Motor neuron (in vitro differentiated cells): Measurements from ENCODE around the gene GLI3. TPM values are rescaled to one million over a fixed set of nuclear protein-coding genes. Genes with fewer than 3 reads are reported as not detected.

Experiments used
- ATAC-seq, 8 experiments: fragments of 200-7000 bp; cut with Tn5 transposase; replicated peaks in 6 of 8; 2 replicates each; pipeline ENCODE4 v1.8.0; 2021; ENCODE audit warnings: mild to moderate bottlenecking in 8 of 8, moderate library complexity in 8 of 8
- H3K27ac ChIP-seq, 2 donors: fragments of 250-450 bp; sonication (Bioruptor Pico); 2 replicates each; pipeline ENCODE4 v1.9.0; 2021; ENCODE audit warnings: antibody characterized with exemption in 2 of 2, mild to moderate bottlenecking in 2 of 2, moderate library complexity in 1 of 2
- H3K4me1 ChIP-seq, 2 donors: fragments of 250-450 bp; sonication (Bioruptor Pico); replicated peaks in 1 of 2; 2 replicates each; pipeline ENCODE4 v1.6.1; 2021; ENCODE audit warnings: antibody characterized with exemption in 2 of 2, mild to moderate bottlenecking in 2 of 2, moderate library complexity in 1 of 2
- H3K4me3 ChIP-seq, 5 donors: fragments of 250-450 bp; sonication (Bioruptor Pico); 2 replicates each; pipeline ENCODE4 v1.9.0; 2021; ENCODE audit warnings: antibody characterized with exemption in 5 of 5, mild to moderate bottlenecking in 5 of 5, moderate library complexity in 4 of 5
- WGBS, 10 experiments: fragments of 450-650 bp; shearing (Covaris generic); methylation state at CpG; one replicate each; pipeline ENCODE4 v1.0.0; 2022; 5-methylcytosine and 5-hydroxymethylcytosine counted together
- in situ Hi-C, 9 experiments: fragments of 400-800 bp; cut with MboI; loops; one replicate each; pipeline ENCODE4 v1.15.0; 2021; ENCODE audit warnings: low sequenced_read_pairs in 9 of 9, low pct_unique_long_range_greater_than_20kb in 2 of 9; ENCODE audit not compliant: unreplicated experiment in 9 of 9
- total RNA-seq, 8 experiments: library from RNA; unstranded; fragments of 300-600 nt; gene quantifications; 2 replicates each; pipeline versions ENCODE4 v1.2.3 to v1.2.4, GENCODE V29; 2022

The GLI3 gene
- total RNA-seq, 8 experiments from 2014 or later: 0.38 to 14.2 (median 4.7) TPM

DNA sequence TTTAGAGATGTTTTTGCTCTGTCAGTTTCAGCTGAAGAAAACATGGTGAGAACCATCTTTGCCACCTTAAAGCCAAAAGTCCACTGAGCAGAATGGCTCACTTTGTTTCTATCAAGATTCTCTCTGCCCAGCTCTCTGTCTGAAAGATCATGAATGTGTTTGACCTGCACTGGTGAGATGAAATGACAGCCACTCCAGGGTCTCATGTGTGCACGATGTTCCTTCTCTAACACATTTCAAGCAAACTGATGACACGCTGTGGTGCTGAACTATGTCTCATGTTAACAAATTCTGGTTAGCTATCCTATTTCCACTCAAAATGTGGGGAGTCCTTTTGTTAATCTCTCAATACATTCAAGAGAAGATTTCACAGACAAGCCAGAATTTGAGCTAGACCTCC lies 260.6 kb downstream of the GLI3 start:
- in situ Hi-C loops: loop anchor here in 4 of 9 experiments (25.0 kb wide), 2 partner anchors 261 to 711 kb away; partner anchors contain the start of gene GLI3 (in 3 of the 4)
- no peak overlapping the region for H3K4me3 ChIP-seq
- no peak overlapping the region for H3K27ac ChIP-seq
- ATAC-seq: no peak
- WGBS, 10 experiments: 43 to 100% (median 92%) methylated on average over 1 to 2 of the region's 2 CpGs; no CpG with 5 or more reads in 1 of the 10 experiments
- H3K4me1 ChIP-seq: no peaks in the 10 kb centered on the region

DNA sequence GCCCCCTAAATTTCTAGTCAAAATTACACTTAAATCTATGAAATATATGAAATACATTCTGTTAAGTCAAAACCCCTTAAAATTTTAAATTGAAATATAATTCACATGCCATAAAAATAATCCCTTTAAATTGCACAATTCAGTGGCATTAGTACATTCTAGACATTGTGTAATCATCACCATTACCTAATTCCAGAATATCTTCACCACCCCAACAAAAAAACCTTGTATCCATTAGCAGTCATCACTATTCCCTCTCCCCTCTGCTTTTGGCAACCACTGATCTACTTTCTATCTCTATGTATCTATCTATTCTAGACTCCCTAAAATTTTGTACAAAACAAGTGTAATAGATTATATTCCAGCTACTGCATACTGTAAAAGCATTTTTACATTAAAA lies 261.2 kb downstream of the GLI3 start:
- no peak overlapping the region for H3K4me3 ChIP-seq
- ATAC-seq: no peak
- no peaks in the 10 kb centered on the region for H3K4me1 ChIP-seq
- in situ Hi-C loops: loop anchor here in 4 of 9 experiments (25.0 kb wide), 2 partner anchors 261 to 711 kb away; partner anchors contain the start of gene GLI3 (in 3 of the 4)
- no peak overlapping the region for H3K27ac ChIP-seq

DNA sequence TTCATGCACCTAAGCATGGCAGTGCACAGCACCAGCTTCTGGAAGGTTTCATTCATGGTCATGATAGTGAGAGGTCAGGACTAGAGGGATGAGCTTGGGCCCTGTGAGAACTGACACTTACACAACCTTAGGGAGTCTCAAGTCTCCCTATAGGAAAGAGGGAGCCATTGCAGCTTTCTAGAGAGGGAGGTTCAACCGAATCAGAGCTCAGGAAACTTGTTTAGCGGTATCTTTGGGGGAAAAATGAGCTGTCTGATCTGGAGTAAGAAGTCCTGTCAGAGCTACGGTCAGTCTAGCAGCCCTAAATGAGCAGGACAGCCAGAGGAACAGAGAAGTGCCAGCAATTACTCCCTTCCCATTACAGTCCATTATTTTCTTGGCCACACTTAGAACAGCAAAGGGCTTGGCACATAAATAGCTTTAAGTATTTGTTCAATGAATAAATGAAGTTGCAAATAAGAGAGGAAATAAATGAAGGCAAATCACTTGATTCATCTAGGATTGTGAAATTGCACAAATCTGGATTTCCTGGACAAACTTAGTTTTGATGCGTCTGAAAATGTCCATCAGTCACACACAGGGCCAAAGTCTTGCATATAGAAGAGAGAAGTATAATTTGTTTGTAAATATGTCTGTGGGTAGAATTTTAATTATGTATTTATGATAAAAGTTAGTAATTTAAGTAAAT lies 262.0 kb downstream of the GLI3 start:
- WGBS, 10 experiments: 55 to 100% (median 84%) methylated on average over 1 to 4 of the region's 4 CpGs; no CpG with 5 or more reads in 1 of the 10 experiments
- Histone ChIP-seq H3K4me1 (no peaks in the 10 kb centered on the region), H3K27ac (no peak overlapping the region), H3K4me3 (no peak overlapping the region)
- in situ Hi-C loops: loop anchor here in 7 of 9 experiments (25.0 kb wide), 3 partner anchors 262 to 862 kb away; partner anchors contain the start of gene GLI3 (in 3 of the 7)
- ATAC-seq: no peak

DNA sequence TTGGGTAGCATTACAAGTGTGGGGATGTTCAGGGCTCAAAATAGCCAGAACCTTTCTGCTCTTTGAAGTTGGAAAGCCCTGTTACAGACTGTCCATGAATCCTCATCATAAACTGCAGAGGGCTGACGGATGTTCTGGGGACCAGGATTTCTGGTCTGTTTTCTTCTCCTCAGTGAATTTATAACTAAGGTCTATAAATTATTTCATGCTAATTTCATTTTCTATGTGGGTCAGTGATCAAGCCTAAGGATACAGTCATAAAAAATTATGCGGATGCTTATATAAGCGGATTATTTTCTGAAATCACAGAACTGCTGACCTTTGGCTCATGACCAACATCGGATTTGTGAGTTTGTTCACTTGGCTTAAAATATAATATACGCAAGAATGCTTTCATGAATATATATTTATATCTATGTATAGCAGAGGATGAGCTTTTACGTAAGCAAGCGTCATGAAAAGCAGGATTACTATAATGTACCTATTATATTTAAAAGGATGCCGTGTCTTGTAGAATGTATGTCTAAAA lies 263.7 kb downstream of the GLI3 start:
- H3K4me3 ChIP-seq: no peak overlapping the region
- in situ Hi-C loops: loop anchor here in 3 of 9 experiments (25.0 kb wide), 1 partner anchor 864 kb away; no protein-coding TSS in a partner anchor
- H3K27ac ChIP-seq: no peak overlapping the region
- 68 to 100% (median 96%) methylated on average over 1 to 8 of the region's 8 CpGs for WGBS, 10 experiments
- peak in 1 of 8 experiments; percentile 68 for ATAC-seq
- no peaks in the 10 kb centered on the region for H3K4me1 ChIP-seq

DNA sequence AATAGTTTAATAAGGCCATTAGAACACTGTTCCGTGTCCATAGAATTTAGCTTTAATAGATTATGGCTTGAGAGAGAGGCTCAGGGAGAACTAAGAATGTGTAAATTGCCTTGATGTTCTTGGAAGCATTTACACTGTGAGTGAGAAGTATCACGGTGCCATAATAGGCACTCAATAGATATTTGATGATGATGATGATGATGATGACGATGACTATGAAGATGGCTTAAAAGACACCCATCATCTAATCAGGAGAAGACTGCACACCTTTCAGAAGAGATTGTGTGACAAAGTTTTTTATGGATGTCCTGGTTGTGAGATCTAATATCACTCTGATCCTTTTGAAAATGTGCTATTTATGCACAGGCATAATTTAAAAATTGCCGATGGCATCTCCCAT lies 264.2 kb downstream of the GLI3 start:
- no peak for ATAC-seq
- Histone ChIP-seq H3K27ac (no peak overlapping the region), H3K4me1 (no peaks in the 10 kb centered on the region), H3K4me3 (no peak overlapping the region)
- 89 to 100% (median 98%) methylated on average over 1 to 4 of the region's 4 CpGs; no CpG with 5 or more reads in 2 of the 10 experiments for WGBS, 10 experiments
- in situ Hi-C loops: loop anchor here in 3 of 9 experiments (25.0 kb wide), 1 partner anchor 865 kb away; no protein-coding TSS in a partner anchor

DNA sequence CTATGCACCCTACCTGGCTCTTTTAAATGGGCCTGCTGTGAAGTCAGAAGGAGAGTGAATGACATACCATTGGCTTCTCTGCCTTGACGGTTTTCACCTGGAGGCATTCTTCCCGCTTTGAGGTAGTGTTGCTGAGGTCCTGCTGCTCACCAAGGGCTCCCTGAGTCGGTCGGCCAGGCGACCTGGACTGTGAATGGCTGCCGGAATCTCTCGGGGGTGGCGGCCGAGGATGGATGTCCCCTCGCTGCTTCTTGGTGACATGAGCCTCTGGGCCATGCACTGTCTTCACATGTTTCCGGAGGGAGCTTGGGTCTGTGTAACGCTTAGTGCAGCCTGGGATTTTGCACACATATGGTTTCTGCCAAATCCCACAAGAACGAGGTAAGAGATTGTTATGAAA lies 264.7 kb downstream of the GLI3 start:
- Histone ChIP-seq H3K4me3 (no peak overlapping the region), H3K4me1 (no peaks in the 10 kb centered on the region), H3K27ac (no peak overlapping the region)
- in situ Hi-C loops: loop anchor here in 3 of 9 experiments (25.0 kb wide), 1 partner anchor 865 kb away; no protein-coding TSS in a partner anchor
- no peak for ATAC-seq
- 80 to 100% (median 98%) methylated on average over 1 to 13 of the region's 13 CpGs; no CpG with 5 or more reads in 1 of the 10 experiments for WGBS, 10 experiments

DNA sequence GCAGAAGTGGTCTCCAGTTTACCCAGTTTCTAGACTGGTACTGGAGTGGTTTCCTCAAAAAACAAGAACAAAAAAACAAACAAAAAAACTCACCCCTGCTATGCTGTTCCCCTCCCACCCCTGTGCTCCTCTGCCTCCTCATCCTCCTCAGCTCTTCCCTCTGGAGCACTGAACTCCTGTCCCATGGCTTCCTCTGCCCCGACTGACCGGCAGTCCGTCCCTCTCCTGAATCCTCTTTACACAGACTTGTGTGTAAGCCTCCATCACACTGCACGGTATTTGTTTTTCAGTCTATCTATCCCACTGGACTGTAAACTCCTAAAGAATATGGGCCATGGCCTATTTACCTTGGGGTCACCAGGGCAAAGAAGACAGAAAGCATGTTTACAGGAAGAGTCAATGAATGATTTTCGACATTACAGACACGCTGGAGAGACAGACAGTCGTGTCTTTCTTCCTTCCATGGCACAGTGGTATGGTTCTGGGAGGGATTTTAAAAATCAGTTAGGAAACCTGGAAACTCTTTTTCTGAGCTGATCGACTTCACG lies 265.3 kb downstream of the GLI3 start:
- Histone ChIP-seq H3K4me3 (no peak overlapping the region), H3K4me1 (no peaks in the 10 kb centered on the region), H3K27ac (no peak overlapping the region)
- 91 to 100% (median 100%) methylated on average over 1 to 7 of the region's 9 CpGs; no CpG with 5 or more reads in 3 of the 10 experiments for WGBS, 10 experiments
- in situ Hi-C loops: loop anchor here in 3 of 9 experiments (25.0 kb wide), 1 partner anchor 866 kb away; no protein-coding TSS in a partner anchor
- no peak for ATAC-seq

DNA sequence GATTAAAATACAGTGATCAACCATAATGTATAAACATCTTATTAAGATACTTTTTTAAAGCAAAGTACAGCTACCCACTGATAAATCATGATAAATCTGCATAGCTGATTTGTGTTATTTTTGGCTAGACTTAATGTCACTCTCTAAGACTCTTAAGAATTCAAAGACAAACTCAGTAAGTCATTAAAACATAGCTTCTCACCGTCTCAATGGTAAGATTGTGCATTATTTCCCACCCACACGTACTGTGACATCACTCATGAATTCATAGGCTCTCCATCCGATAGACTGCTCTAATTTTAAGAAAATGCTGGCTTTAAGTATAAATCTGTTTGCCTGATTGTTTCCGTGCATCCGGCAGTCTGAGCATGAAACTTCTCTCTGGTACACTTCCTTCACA lies 266.1 kb downstream of the GLI3 start:
- H3K4me1 ChIP-seq: no peaks in the 10 kb centered on the region
- ATAC-seq: no peak
- no peak overlapping the region for H3K27ac ChIP-seq
- in situ Hi-C loops: loop anchor here in 3 of 9 experiments (25.0 kb wide), 1 partner anchor 866 kb away; no protein-coding TSS in a partner anchor
- H3K4me3 ChIP-seq: no peak overlapping the region
- WGBS, 10 experiments: 80 to 100% (median 95%) methylated on average over 1 to 5 of the region's 5 CpGs; no CpG with 5 or more reads in 2 of the 10 experiments

DNA sequence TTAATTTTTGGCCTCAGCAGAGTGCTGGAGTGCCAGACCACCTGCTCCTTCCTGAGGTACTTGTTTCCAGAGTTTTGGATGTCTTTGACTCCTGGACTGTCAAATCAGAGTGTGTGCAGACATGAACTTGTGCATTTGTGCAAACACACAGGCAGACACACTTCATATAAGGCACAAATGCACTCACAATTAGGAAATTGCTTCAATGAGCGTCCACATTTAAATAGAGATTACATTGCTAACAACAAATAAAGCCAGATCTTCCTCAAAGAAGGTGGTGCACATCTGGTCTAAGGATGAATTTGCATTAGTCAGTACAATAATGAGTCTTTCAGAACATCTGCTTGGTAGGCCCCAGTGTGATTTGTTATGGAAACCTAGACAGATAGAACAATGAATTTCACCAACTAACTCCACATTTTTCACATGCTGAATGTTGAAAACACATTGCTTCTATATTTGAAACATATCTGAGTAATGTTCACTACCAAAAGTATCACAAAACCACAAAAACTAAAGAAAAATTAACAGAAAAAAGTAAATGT lies 267.4 kb downstream of the GLI3 start:
- in situ Hi-C loops: loop anchor here in 3 of 9 experiments (25.0 kb wide), 1 partner anchor 868 kb away; no protein-coding TSS in a partner anchor
- no peak overlapping the region for H3K4me3 ChIP-seq
- peak in 2 of 8 experiments; percentile 46 to 88 for ATAC-seq
- H3K27ac ChIP-seq: no peak overlapping the region
- H3K4me1 ChIP-seq: no peaks in the 10 kb centered on the region
- WGBS, 10 experiments: 60 to 100% (median 88%) methylated on average over 1 of the region's 1 CpG; no CpG with 5 or more reads in 5 of the 10 experiments

DNA sequence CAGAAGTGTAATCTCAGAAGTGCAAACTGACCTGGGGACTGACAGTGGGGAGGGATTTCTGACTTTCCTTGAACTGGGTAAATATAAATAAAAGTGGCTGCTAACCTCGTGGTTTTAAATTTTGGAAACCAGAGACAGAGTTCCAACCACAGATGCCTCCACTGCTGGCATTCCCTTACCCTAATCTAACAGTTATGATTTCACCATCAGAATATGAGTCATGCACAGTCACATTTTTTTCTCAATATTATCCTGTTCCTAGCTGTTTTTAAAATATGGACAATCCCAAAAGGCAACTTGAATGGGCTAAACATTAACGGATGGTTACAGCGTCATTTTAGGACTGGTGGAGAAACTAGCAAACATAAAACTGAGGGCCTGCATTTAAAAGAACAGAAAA lies 269.9 kb downstream of the GLI3 start:
- H3K27ac ChIP-seq: no peak overlapping the region
- H3K4me3 ChIP-seq: no peak overlapping the region
- ATAC-seq: no peak
- in situ Hi-C loops: loop anchor here in 3 of 9 experiments (25.0 kb wide), 1 partner anchor 870 kb away; no protein-coding TSS in a partner anchor
- WGBS, 10 experiments: 10 to 100% (median 77%) methylated on average over 1 to 3 of the region's 3 CpGs; no CpG with 5 or more reads in 1 of the 10 experiments
- no peaks in the 10 kb centered on the region for H3K4me1 ChIP-seq

DNA sequence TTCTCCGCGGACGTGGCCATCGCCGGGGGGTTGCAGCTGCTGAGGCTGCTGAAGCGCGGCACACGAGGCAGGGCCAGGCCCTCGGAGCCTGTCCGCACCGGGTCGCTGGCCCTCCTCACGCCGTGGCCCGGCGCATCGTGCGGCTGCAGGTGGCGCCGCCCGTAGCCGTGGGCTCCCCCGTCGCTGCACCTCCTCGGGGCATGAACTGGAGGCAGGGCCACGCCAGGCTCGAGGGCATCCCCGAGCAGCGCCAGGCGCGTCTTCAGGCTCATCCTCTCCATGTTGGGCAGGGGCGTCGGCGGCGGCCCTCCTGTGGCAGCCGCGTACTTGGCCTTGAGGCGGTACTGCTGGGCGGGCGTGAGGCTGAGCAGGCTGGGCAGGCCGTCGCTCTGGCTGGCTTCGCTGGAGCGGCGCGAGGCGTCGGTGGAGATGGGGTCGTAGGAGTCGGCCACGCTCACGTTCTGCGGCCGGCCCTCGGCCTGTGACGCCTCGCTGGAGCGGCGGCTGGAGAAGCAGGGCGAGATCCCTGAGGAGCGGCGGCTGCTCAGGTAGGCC lies 271.0 kb downstream of the GLI3 start:
- in situ Hi-C loops: loop anchor here in 3 of 9 experiments (25.0 kb wide), 1 partner anchor 871 kb away; no protein-coding TSS in a partner anchor
- no peak overlapping the region for H3K4me3 ChIP-seq
- no peaks in the 10 kb centered on the region for H3K4me1 ChIP-seq
- WGBS, 10 experiments: 97 to 100% (median 99%) methylated on average over 5 to 36 of the region's 62 CpGs; no CpG with 5 or more reads in 6 of the 10 experiments
- no peak for ATAC-seq
- H3K27ac ChIP-seq: no peak overlapping the region
